ENCODE data around the gene RCAN1. TPM values are rescaled to one million over a fixed set of nuclear protein-coding genes. Genes with fewer than 3 reads are reported as not detected.

Gene RCAN1
- total RNA-seq, 2 donors from 2014 or later = 59.6 to 180 TPM

DNA sequence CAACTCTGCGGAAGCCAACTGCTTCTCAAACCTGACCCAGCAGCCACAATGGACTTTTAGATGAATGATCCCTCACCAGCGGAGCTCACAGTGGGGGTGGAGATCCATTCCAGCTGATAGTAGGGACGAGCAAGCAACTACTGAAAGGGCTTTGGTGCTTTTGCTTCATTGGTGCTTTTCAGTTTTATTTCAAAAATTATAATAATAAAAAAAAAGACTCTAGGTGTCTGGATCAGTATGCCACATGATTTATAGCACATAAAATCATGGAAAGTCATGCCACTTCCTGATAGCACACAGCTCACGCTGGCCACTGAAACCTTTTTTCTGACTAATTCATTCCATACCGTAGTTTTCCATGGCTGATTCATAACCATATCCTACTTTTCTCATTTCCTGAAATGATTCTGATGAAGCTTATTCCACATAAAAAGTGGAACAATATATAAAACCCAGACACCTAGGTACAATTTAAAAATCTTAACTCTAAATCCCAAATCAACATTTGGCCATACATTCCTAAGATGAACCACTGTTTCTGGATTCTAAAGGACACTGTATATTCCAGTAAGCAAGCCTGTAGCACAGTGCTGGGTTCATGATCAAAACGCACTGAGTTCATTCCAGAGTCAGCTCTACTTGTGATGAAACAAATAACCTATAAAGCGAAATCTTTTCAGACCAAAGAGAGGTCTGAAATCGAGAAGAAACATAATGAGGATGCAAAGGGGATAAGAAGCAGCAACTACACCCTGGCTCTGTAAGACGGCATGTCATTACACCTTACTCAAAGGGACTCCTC is 61.6 kb downstream of the RCAN1 start:
- intact Hi-C loops (cut with DNase I) = loop anchor here in 1 of 2 donors (5.0 kb wide), 1 partner anchor 726 kb away; no protein-coding TSS in a partner anchor
- no peak for DNase-seq (ENCODE audit: low spot score)

- intact Hi-C loops (cut with DNase I) = loop anchor here in 1 of 2 donors (5.0 kb wide), 1 partner anchor 725 kb away; no protein-coding TSS in a partner anchor
- no peak for DNase-seq (ENCODE audit: low spot score)
Observed at GRCh38 chr21:34552360-34553098, 62.4 kb downstream of the RCAN1 start.

DNA sequence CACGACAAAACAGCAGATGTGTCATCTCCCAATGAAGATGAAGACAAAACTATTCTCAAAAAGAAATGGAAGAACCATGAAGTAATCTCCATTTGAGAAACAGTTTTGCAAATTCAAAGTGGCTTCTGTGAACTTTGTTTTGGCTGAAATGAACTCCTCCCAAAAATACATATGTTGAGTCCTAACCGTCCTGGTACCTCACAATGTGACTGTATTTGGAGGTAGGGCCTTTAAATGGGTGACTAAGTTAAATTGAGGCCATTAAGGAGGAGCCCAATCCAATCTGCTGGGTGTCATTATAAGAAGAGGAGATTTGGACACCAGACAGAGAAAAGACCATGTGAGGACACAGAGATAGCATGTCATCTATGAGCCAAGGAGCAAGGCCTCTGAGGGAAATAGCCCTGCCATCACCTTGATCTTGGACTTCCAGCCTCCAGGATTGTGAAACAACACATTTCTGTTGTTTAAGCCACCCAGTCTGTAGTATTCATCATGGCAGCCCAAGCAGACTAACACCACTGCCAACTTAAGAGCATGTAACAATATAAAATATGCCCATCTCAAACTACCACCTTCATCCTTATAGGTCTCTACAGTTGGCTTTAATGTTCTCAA is 64.6 kb downstream of the RCAN1 start:
- no peak for DNase-seq (ENCODE audit: low spot score)
- intact Hi-C loops (cut with DNase I) = loop anchor here in 1 of 2 donors (5.0 kb wide), 1 partner anchor 723 kb away; no protein-coding TSS in a partner anchor

DNA sequence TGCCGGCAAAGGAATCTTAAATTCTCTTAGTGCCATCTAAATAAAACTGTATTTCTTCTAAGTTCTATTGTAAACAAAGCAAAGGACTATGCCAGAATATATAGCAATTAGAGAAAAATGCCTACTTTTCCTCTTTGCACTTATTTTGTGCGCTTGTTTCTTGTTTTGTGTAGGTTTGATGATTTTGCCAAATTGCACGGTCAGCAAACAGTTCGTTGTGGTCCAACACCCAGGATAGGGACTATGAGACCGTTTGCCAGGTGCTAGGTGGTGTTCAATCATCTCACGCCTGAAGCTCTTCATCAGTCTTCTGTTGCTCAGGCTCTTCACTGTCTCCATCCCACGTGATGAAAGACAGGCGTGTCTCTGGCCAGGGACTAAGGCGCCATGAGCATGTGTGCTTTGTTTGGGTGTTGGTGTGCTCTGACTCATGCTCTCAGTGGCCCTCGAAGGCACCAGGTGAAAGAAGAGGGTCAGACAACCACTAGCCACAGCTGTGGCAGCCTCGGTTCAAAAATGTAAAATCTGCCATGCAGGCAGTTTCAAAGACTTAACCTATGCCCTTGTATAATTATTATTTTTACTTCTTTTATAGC is 66.0 kb downstream of the RCAN1 start:
- no peak for DNase-seq (ENCODE audit: low spot score)
- intact Hi-C loops (cut with DNase I) = no loop called here

DNA sequence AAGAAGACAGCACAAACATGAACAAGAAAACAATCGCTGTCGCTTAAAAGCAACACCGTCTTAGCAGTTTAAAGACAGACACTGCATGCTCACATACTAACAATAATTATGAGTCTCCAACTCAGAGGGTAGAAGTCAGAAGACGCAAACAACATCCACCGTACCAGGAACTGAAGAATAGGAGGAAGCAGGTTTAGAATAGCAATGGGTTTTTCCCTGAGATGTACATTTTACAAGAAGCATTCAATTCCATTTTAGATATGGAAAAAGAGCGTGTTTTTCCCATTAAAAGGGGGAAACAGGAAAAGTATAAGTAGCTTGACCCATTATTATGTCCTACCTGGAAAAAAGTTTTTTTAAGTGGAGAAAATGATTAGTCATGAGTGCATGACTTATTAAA is 68.4 kb downstream of the RCAN1 start:
- DNase-seq (ENCODE audit: low spot score) = no peak
- intact Hi-C loops (cut with DNase I) = no loop called here

DNA sequence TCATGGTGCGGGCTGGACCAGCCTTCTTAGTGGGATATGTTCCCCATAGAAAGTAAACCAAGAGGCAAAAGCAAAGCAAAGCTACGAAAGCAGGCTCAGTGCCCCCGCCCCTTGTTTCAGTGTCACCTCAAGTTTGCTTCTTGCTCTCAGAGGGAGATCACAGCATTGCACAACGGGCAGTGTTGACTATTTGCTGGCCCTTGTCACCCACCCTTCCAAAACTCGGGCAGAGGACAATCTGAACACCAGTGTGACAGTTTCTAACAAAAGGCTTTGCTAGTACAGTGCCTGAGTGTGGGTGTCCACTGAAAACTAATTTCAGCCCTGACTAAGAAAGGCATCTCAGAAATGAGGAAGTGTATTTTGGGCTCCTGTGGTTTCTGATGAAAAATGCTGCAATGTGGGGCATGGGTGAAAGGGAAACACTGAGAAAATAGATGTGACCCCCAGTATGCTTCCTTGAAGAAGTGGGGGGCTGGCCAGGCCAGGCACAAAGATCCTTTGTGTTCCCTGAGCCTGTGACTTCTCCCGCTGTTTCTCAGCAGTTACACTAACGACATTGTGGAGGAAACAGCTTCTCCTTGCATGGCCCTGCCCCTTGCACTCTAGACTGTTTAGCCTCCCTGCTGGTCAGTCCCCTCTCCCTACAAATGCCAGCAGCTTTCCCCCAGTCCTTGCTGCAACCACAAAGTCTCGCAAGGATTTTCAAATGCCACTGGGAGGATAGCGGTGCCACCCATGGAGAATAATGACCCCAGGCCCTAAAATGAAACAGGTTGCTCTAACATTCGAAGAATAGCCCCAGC is 69.6 kb downstream of the RCAN1 start:
- intact Hi-C loops (cut with DNase I) = no loop called here

GRCh38 chr21:34544032-34544496 is 70.8 kb downstream of the RCAN1 start:
- intact Hi-C loops (cut with DNase I) = no loop called here
- no peak for DNase-seq (ENCODE audit: low spot score)

More for the DNA sequence above, 69.6 kb downstream of the RCAN1 start:
- DNase-seq (ENCODE audit: low spot score) = no peak

DNA sequence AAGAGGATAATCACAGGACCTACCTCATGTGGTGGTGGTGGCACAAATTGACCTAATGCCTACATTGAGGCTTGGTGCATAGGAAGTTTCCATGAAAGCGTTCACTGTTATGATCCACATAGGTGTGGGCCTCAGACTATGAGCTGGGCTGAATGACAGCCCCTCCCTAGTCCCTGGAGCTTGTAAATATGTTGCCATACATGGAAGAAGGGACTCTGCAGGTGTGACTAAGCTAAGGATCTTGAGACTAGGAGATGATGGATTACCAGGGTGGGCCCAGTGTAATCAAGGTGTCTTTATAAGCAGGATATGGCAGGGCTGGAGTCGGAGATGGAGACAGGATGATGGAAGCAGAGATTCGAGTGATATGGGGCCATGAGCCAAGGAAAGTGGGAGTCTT is 71.9 kb downstream of the RCAN1 start:
- intact Hi-C loops (cut with DNase I) = no loop called here
- no peak for DNase-seq (ENCODE audit: low spot score)

DNA sequence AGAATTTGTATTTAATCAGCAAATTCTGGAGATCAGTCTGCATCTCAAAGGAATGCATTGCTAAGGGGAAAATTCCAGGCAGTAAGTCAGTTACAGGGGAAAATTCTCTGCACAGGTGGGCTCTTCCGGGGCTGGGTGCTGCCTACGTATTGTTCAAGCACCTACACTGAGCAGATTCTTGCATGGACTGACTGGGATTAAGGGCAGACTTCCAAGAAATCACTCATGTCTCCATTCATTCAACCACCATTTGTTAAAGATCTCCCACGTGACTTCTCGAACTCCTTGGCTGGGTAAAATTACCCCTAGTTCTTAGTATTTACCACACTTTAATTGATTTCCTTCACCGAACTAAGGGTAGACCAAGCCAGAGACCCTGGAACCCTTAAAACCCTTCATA is 74.7 kb downstream of the RCAN1 start:
- DNase-seq (ENCODE audit: low spot score) = no peak
- intact Hi-C loops (cut with DNase I) = no loop called here

GRCh38 chr21:34537838-34538237 is 77.1 kb downstream of the RCAN1 start:
- DNase-seq (ENCODE audit: low spot score) = no peak
- intact Hi-C loops (cut with DNase I) = no loop called here

GRCh38 chr21:34536820-34537219 is 78.1 kb downstream of the RCAN1 start:
- DNase-seq (ENCODE audit: low spot score) = no peak
- intact Hi-C loops (cut with DNase I) = no loop called here

DNA sequence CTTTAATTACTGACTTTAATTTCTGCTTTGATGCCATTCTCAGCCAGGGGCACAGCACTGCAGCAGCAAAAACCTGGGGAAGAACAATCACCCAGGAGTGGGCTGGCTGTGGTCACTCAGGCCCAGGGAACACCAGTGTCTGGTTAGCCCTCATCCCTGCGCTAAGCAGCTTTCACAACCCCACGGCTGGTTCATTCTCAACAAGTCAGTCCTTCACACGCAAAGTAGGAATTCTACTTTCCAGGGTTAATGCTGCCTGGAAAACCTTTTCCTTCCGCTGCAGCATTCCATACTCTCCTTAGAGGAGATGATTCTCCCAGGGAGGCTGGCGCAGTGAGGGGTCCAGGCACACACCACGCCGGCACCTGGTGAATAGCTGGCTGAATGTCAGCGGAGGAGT is 78.6 kb downstream of the RCAN1 start:
- intact Hi-C loops (cut with DNase I) = no loop called here
- DNase-seq (ENCODE audit: low spot score) = no peak

- no peak for DNase-seq (ENCODE audit: low spot score)
- intact Hi-C loops (cut with DNase I) = no loop called here
Observed at GRCh38 chr21:34535886-34536285, 79.0 kb downstream of the RCAN1 start.

DNA sequence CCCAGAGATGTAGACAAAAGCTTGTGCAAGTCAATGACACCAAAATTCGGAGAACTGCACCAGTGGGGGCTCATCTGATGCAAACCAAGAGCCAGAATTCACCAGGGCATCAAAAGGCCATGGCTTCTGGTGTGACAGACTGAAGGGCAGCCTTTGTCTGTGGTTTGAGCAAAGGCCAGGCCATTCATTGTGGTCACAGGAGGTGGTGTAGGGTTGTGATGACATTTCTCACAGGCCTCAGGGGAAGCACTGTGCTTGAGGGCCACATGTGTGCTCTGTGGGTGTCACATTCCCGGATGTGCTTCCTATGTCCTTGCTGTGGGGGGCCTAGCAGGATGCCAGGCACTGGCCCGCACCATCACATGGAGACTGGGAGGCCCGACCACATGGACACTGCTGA is 80.4 kb downstream of the RCAN1 start:
- intact Hi-C loops (cut with DNase I) = no loop called here
- DNase-seq (ENCODE audit: low spot score) = no peak

DNA sequence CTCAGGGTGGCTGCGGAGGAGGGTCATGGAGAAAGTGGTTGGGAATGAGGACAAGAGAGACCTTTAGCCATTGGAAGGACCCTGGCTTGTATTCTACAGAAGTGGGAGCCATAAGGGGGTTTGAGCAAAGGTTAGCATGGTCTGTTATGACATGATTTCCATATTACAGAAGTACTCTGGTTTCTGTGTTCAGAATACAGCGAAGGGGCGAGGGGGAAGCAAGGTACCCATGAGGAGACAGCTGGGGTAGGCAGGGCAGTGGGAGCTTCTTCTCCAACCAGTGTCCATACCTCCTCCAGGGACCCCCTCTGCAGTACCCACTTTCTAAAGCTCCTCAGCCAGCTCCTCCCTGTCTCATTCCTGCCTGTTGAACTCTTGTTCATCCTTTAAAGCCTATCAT is 81.0 kb downstream of the RCAN1 start:
- intact Hi-C loops (cut with DNase I) = no loop called here

DNA sequence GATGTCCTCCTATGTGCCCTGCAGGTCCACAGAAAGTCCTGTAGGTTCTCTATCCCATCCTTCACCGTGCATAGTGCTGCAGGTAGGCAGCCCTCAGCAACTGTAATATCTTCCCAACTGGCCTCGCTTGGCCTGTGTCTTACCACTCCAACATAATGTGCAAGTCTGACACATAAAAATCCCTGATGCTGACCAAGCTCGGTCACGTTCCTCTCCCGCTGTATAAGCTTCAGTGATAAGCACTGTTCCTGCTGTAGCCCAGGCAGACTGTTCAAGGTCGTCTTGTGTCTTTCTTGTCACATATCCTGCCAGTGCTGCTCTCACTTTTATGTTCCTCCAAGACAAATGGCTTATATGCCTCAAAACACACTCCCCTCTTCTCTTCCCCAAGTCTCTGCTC is 83.5 kb downstream of the RCAN1 start:
- intact Hi-C loops (cut with DNase I) = no loop called here
- DNase-seq (ENCODE audit: low spot score) = no peak

More for the DNA sequence above, 81.0 kb downstream of the RCAN1 start:
- DNase-seq (ENCODE audit: low spot score) = no peak

DNA sequence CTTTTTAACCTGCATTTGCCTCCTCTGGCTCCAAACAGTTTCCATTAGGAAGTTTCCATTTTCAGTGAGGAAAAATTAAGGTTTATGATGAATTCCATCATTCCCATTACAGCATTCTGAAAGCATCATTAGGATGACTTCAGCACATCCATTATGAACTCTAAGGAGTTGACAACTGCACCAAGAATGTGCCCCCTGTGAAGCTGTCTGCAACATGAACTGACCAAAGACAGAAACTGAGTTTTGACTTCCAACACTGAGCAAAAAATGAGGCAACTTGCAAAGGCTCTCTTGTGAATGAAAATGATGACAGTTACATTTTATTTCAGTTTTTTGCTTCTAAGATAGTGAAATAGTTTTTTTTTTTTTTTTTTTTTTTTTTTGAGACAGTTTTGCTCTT is 84.7 kb downstream of the RCAN1 start:
- intact Hi-C loops (cut with DNase I) = no loop called here
- DNase-seq (ENCODE audit: low spot score) = no peak

GRCh38 chr21:34528131-34528561 is 86.8 kb downstream of the RCAN1 start:
- no peak for DNase-seq (ENCODE audit: low spot score)
- intact Hi-C loops (cut with DNase I) = loop anchor here in 1 of 2 donors (5.0 kb wide), 1 partner anchor 54 kb away; no protein-coding TSS in a partner anchor

All from posterior vena cava (tissue), 2 donors.